GM23338 (cell line): ENCODE data around the gene ZNF365. TPM values are rescaled to one million over a fixed set of nuclear protein-coding genes. Genes with fewer than 3 reads are reported as not detected.
A peak's percentile ranks its signal among the peaks of the same experiment; 100 is the strongest.

Experiments used
- ATAC-seq: fragments of 200-7000 bp; cut with Tn5 transposase; 3 replicates; pipeline ENCODE4 v1.9.1; 2020
- DNase-seq: peaks from one replicate; pipeline ENCODE4 v3.0.0-alpha.2; 2015; ENCODE audit warnings: low spot score
- H2AFZ ChIP-seq: fragments of 200-600 bp; sonication (generic); 2 replicates; pipeline ENCODE4 v1.8.0; 2016; ENCODE audit warnings: antibody characterized with exemption, mild to moderate bottlenecking, moderate library complexity
- H3F3A ChIP-seq: fragments of 200-600 bp; sonication (generic); replicated peaks from 2 replicates; pipeline ENCODE4 v1.8.0; 2017; ENCODE audit warnings: antibody characterized with exemption, mixed run types, low read depth
- H3K27ac ChIP-seq: fragments of 200-600 bp; sonication (generic); 2 replicates; pipeline ENCODE4 v1.6.1; 2016; ENCODE audit warnings: low read depth
- H3K27me3 ChIP-seq: fragments of 200-600 bp; sonication (generic); 2 replicates; pipeline ENCODE4 v1.8.0; 2016; ENCODE audit warnings: mild to moderate bottlenecking, mixed run types, moderate library complexity; ENCODE audit not compliant: insufficient read depth
- H3K36me3 ChIP-seq: fragments of 200-600 bp; sonication (generic); 2 replicates; pipeline ENCODE4 v1.8.0; 2016; ENCODE audit warnings: mild to moderate bottlenecking; ENCODE audit not compliant: insufficient read depth
- H3K4me1 ChIP-seq: fragments of 200-600 bp; sonication (generic); 2 replicates; pipeline ENCODE4 v1.8.0; 2016; ENCODE audit warnings: mild to moderate bottlenecking, moderate library complexity; ENCODE audit not compliant: insufficient read depth
- H3K4me2 ChIP-seq: fragments of 200-600 bp; sonication (generic); 2 replicates; pipeline ENCODE4 v1.7.1; 2017; ENCODE audit warnings: mixed run types
- H3K4me3 ChIP-seq: fragments of 200-600 bp; sonication (generic); 2 replicates; pipeline ENCODE4 v1.6.1; 2016; ENCODE audit warnings: mixed run types
- H3K79me2 ChIP-seq: fragments of 200-600 bp; sonication (generic); replicated peaks from 2 replicates; pipeline ENCODE4 v1.8.0; 2017; ENCODE audit warnings: mild to moderate bottlenecking; ENCODE audit not compliant: insufficient read depth
- H3K9me2 ChIP-seq: fragments of 200-600 bp; sonication (generic); 2 replicates; pipeline ENCODE4 v1.8.0; 2017; ENCODE audit not compliant: insufficient read depth
- H4K20me1 ChIP-seq: fragments of 200-600 bp; sonication (generic); replicated peaks from 2 replicates; pipeline ENCODE4 v1.8.0; 2017; ENCODE audit warnings: mild to moderate bottlenecking; ENCODE audit not compliant: insufficient read depth
- H3K27ac Mint-ChIP-seq: 2 replicates; pipeline ENCODE4 v1.8.0; 2020; ENCODE audit warnings: inconsistent platforms, mild to moderate bottlenecking, moderate library complexity, mixed read lengths
- H3K27me3 Mint-ChIP-seq: 3 replicates; pipeline ENCODE4 v1.8.0; 2022; ENCODE audit warnings: low read depth, mild to moderate bottlenecking, moderate library complexity, mixed read lengths, inconsistent platforms; ENCODE audit not compliant: insufficient read depth, poor library complexity
- H3K36me3 Mint-ChIP-seq: 3 replicates; pipeline ENCODE4 v1.8.0; 2021; ENCODE audit warnings: low read depth, mild to moderate bottlenecking, inconsistent platforms, moderate library complexity, mixed read lengths
- H3K4me1 Mint-ChIP-seq: 3 replicates; pipeline ENCODE4 v1.8.0; 2020; ENCODE audit warnings: mild to moderate bottlenecking, inconsistent platforms, mixed read lengths
- H3K4me3 Mint-ChIP-seq: 3 replicates; pipeline ENCODE4 v1.8.0; 2021; ENCODE audit warnings: moderate library complexity, mild to moderate bottlenecking, inconsistent platforms, mixed read lengths
- H3K9me3 Mint-ChIP-seq: 3 replicates; pipeline ENCODE4 v1.8.0; 2020; ENCODE audit warnings: moderate library complexity, mild to moderate bottlenecking, inconsistent platforms, mixed read lengths
- CTCF ChIP-seq, 2 experiments: fragments of 200-600 bp in 1 of 2; sonication (generic) in 1 of 2; conservative IDR thresholded peaks; 2 replicates each; pipeline versions ENCODE4 v1.5.1 to v1.6.1; 2016 to 2017; ENCODE audit warnings: antibody characterized with exemption in 2 of 2, low read depth in 2 of 2, mild to moderate bottlenecking in 2 of 2, moderate library complexity in 1 of 2
- ETS1 ChIP-seq: IDR thresholded peaks from 2 replicates; pipeline ENCODE4 v1.6.1; 2016; ENCODE audit warnings: antibody characterized with exemption
- JUNB ChIP-seq: IDR thresholded peaks from one replicate; pipeline ENCODE4 v1.6.1; 2016; ENCODE audit warnings: antibody characterized with exemption; ENCODE audit not compliant: unreplicated experiment
- NANOG ChIP-seq: IDR thresholded peaks from 2 replicates; pipeline ENCODE4 v1.6.1; 2016; ENCODE audit warnings: antibody characterized with exemption, borderline replicate concordance
- POLR2AphosphoS5 ChIP-seq: IDR thresholded peaks from 2 replicates; pipeline ENCODE4 v1.6.1; 2016; ENCODE audit warnings: antibody characterized with exemption, low read depth
- STAT1 ChIP-seq: IDR thresholded peaks from one replicate; pipeline ENCODE4 v1.6.1; 2016; ENCODE audit warnings: antibody characterized with exemption; ENCODE audit not compliant: unreplicated experiment
- ZNF114 ChIP-seq: fragments of 250-450 bp; sonication (Bioruptor Pico); IDR thresholded peaks from 2 replicates; pipeline ENCODE4 v1.5.0; 2020; ENCODE audit warnings: mild to moderate bottlenecking, moderate library complexity
- ZNF331 ChIP-seq: fragments of 250-450 bp; sonication (Bioruptor Pico); IDR thresholded peaks from 2 replicates; pipeline ENCODE4 v1.5.0; 2020; ENCODE audit warnings: low read depth, mild to moderate bottlenecking, moderate library complexity
- polyA plus RNA-seq: library from polyadenylated mRNA; unstranded; fragments of >200 nt; fragmentation: Nextera tagmentation; extraction: Ambion mirVana; gene quantifications from 2 replicates; pipeline ENCODE4 v1.2.1, GENCODE V29; 2016
- total RNA-seq: library from RNA; depleted of rRNA; stranded (reverse); fragments of >200 nt; shearing (Covaris generic); gene quantifications from 2 replicates; pipeline ENCODE4 v1.2.3, GENCODE V29; 2014
- TF ChIP-seq, protein P1 (sequence below): fragments of 250-450 bp; sonication (Bioruptor Pico); IDR thresholded peaks from 2 replicates; pipeline ENCODE4 v1.5.0; 2020; ENCODE audit warnings: mild to moderate bottlenecking, moderate library complexity
- TF ChIP-seq, protein P2 (sequence below): IDR thresholded peaks from one replicate; pipeline ENCODE4 v1.6.1; 2018; ENCODE audit warnings: antibody characterized with exemption; ENCODE audit not compliant: unreplicated experiment

Gene ZNF365
- total and polyA plus RNA-seq, 2 experiments from 2014 or later, result 0.19 to 0.59 TPM

- ATAC-seq (no peak), DNase-seq (no peak)
- no peaks in the 10 kb centered on the region for H3F3A ChIP-seq
- no peaks in the 10 kb centered on the region for H3K9me2 ChIP-seq
- H2AFZ ChIP-seq, result 0 out of 2 replicates have a peak overlapping the region, but pooled peaks have one; percentile 11
- no peaks in the 10 kb centered on the region for H3K79me2 ChIP-seq
- TF ChIP-seq ZNF331 (CRISPR knock-in tag) (no peak), CTCF (conservative IDR thresholded peaks at IDR 0.05; ENCODE audit: low read depth in 2 of 2) (no peak), ZNF114 (CRISPR knock-in tag) (no peak), POLR2AphosphoS5 (no peak), JUNB (no peak), STAT1 (no peak), NANOG (no peak), ETS1 (no peak)
- TF ChIP-seq, protein P1, sequence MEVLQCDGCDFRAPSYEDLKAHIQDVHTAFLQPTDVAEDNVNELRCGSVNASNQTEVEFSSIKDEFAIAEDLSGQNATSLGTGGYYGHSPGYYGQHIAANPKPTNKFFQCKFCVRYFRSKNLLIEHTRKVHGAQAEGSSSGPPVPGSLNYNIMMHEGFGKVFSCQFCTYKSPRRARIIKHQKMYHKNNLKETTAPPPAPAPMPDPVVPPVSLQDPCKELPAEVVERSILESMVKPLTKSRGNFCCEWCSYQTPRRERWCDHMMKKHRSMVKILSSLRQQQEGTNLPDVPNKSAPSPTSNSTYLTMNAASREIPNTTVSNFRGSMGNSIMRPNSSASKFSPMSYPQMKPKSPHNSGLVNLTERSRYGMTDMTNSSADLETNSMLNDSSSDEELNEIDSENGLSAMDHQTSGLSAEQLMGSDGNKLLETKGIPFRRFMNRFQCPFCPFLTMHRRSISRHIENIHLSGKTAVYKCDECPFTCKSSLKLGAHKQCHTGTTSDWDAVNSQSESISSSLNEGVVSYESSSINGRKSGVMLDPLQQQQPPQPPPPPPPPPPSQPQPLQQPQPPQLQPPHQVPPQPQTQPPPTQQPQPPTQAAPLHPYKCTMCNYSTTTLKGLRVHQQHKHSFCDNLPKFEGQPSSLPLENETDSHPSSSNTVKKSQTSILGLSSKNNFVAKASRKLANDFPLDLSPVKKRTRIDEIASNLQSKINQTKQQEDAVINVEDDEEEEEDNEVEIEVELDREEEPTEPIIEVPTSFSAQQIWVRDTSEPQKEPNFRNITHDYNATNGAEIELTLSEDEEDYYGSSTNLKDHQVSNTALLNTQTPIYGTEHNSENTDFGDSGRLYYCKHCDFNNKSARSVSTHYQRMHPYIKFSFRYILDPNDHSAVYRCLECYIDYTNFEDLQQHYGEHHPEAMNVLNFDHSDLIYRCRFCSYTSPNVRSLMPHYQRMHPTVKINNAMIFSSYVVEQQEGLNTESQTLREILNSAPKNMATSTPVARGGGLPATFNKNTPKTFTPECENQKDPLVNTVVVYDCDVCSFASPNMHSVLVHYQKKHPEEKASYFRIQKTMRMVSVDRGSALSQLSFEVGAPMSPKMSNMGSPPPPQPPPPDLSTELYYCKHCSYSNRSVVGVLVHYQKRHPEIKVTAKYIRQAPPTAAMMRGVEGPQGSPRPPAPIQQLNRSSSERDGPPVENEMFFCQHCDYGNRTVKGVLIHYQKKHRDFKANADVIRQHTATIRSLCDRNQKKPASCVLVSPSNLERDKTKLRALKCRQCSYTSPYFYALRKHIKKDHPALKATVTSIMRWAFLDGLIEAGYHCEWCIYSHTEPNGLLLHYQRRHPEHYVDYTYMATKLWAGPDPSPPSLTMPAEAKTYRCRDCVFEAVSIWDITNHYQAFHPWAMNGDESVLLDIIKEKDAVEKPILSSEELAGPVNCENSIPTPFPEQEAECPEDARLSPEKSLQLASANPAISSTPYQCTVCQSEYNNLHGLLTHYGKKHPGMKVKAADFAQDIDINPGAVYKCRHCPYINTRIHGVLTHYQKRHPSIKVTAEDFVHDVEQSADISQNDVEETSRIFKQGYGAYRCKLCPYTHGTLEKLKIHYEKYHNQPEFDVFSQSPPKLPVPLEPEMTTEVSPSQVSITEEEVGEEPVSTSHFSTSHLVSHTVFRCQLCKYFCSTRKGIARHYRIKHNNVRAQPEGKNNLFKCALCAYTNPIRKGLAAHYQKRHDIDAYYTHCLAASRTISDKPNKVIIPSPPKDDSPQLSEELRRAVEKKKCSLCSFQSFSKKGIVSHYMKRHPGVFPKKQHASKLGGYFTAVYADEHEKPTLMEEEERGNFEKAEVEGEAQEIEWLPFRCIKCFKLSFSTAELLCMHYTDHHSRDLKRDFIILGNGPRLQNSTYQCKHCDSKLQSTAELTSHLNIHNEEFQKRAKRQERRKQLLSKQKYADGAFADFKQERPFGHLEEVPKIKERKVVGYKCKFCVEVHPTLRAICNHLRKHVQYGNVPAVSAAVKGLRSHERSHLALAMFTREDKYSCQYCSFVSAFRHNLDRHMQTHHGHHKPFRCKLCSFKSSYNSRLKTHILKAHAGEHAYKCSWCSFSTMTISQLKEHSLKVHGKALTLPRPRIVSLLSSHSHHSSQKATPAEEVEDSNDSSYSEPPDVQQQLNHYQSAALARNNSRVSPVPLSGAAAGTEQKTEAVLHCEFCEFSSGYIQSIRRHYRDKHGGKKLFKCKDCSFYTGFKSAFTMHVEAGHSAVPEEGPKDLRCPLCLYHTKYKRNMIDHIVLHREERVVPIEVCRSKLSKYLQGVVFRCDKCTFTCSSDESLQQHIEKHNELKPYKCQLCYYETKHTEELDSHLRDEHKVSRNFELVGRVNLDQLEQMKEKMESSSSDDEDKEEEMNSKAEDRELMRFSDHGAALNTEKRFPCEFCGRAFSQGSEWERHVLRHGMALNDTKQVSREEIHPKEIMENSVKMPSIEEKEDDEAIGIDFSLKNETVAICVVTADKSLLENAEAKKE (CRISPR knock-in tag), result no peak
- TF ChIP-seq, protein P2, sequence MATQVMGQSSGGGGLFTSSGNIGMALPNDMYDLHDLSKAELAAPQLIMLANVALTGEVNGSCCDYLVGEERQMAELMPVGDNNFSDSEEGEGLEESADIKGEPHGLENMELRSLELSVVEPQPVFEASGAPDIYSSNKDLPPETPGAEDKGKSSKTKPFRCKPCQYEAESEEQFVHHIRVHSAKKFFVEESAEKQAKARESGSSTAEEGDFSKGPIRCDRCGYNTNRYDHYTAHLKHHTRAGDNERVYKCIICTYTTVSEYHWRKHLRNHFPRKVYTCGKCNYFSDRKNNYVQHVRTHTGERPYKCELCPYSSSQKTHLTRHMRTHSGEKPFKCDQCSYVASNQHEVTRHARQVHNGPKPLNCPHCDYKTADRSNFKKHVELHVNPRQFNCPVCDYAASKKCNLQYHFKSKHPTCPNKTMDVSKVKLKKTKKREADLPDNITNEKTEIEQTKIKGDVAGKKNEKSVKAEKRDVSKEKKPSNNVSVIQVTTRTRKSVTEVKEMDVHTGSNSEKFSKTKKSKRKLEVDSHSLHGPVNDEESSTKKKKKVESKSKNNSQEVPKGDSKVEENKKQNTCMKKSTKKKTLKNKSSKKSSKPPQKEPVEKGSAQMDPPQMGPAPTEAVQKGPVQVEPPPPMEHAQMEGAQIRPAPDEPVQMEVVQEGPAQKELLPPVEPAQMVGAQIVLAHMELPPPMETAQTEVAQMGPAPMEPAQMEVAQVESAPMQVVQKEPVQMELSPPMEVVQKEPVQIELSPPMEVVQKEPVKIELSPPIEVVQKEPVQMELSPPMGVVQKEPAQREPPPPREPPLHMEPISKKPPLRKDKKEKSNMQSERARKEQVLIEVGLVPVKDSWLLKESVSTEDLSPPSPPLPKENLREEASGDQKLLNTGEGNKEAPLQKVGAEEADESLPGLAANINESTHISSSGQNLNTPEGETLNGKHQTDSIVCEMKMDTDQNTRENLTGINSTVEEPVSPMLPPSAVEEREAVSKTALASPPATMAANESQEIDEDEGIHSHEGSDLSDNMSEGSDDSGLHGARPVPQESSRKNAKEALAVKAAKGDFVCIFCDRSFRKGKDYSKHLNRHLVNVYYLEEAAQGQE, result no peak
- H3K4me3 Mint-ChIP-seq, result no peak overlapping the region
- H3K9me3 Mint-ChIP-seq, result no peaks in the 10 kb centered on the region
- no peak overlapping the region for H3K4me3 ChIP-seq
- H3K4me1 Mint-ChIP-seq, result no peaks in the 10 kb centered on the region
- no peaks in the 10 kb centered on the region for H3K36me3 ChIP-seq
- H3K4me2 ChIP-seq, result no peak overlapping the region
- H3K4me1 ChIP-seq, result no peaks in the 10 kb centered on the region
- no peak overlapping the region for H3K27ac Mint-ChIP-seq
- no peaks in the 10 kb centered on the region for H3K36me3 Mint-ChIP-seq
- peaks cover 4% of the 10 kb centered on the region for H3K27me3 Mint-ChIP-seq
- H3K27ac ChIP-seq, result no peak overlapping the region
- no peaks in the 10 kb centered on the region for H4K20me1 ChIP-seq
- H3K27me3 ChIP-seq, result no peaks in the 10 kb centered on the region
Measured at GRCh38 chr10:62433901-62434300, 59.7 kb downstream of the ZNF365 start.
